Keratinocyte (primary cell): Measurements from ENCODE around the gene DRGX.

Experiments
- CTCF ChIP-seq, 3 experiments: IDR thresholded peaks in 1 of 3; conservative IDR thresholded peaks in 1 of 3; optimal IDR thresholded peaks in 1 of 3; 2 replicates in 2 of 3; 3 replicates in 1 of 3; pipeline versions ENCODE3 to v1.5.1; 2011; ENCODE audit warnings: low read length in 3 of 3, mild to moderate bottlenecking in 3 of 3, moderate library complexity in 2 of 3, control low read depth in 1 of 3, inconsistent platforms in 1 of 3; ENCODE audit not compliant: insufficient read depth in 2 of 3; ENCODE audit errors: extremely low read depth in 1 of 3
- EZH2 ChIP-seq: IDR thresholded peaks from one replicate; pipeline ENCODE4 v1.6.1; 2012; ENCODE audit warnings: inconsistent platforms, mild to moderate bottlenecking, low read length, moderate library complexity

- TF ChIP-seq CTCF (optimal IDR thresholded peaks at IDR 0.05 in 1 of 3, IDR thresholded peaks at IDR 0.05 in 1 of 3, conservative IDR thresholded peaks at IDR 0.05 in 1 of 3; ENCODE audit: extremely low read depth in 1 of 3, insufficient read depth in 2 of 3, low read length in 3 of 3) (no peak), EZH2 (no peak)
Observed at GRCh38 chr10:49333192-49333591, 62.7 kb downstream of the DRGX start.
